ENCODE data around the gene KLHL34.

Gene KLHL34

DNA sequence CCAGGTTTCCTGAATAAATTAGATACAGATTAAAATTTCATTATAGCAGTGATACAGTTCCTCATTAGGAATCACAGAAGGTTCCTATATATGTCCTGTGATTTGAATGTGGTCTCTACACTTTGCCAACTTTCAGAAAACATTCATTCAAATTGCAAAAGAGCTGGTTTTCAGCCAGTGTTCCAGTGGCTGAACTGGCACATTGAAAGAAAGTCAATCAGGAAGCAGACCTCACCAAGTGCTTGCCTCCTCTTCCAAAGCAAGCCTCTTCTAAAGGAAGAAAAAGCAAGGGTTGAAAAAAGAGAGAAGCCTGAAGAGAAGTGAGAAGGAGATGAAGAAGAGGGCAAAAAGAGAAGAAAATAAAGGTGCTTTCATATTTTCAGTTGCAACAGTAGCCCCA is 12.7 kb downstream of the KLHL34 start:
- Histone ChIP-seq H3K27me3 (ENCODE audit: insufficient read depth, poor library complexity, severe bottlenecking) (no peaks in the 10 kb centered on the region), H3K4me1 (ENCODE audit: insufficient read depth, poor library complexity, severe bottlenecking) (no peaks in the 10 kb centered on the region), H3K9me3 (ENCODE audit: severe bottlenecking) (no peaks in the 10 kb centered on the region), H3K36me3 (ENCODE audit: low read depth) (no peaks in the 10 kb centered on the region), H3K4me3 (ENCODE audit: severe bottlenecking) (no peak overlapping the region), H3K27ac (ENCODE audit: poor library complexity, severe bottlenecking) (no peak overlapping the region)
- TF ChIP-seq CTCF (IDR thresholded peaks at IDR 0.05; ENCODE audit: poor library complexity, severe bottlenecking), result no peak
- ATAC-seq (ENCODE audit: low read depth) (no peak), DNase-seq (ENCODE audit: low spot score) (no peak)

DNA sequence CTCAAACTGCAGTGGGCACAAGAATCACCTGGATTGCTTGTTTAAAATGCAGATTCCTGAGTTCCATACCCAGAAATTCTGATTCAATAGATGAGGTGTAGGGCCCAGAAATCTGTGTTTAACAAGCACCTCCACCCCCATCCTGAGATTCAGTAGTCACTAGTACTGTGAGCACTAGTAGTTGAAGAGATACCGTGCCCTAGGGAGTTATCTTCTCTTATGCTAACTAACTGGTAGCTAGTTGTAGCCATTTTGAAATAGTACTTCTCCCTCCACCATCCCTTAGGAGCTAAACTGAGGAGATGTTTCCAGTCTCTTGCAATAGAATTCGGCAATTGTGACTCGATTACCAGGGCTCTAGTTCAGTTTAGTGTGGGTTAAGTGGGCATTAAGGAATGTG is 18.4 kb downstream of the KLHL34 start:
- no peak overlapping the region for H3K27ac ChIP-seq (ENCODE audit: poor library complexity, severe bottlenecking)
- no peaks in the 10 kb centered on the region for H3K9me3 ChIP-seq (ENCODE audit: severe bottlenecking)
- no peaks in the 10 kb centered on the region for H3K27me3 ChIP-seq (ENCODE audit: insufficient read depth, poor library complexity, severe bottlenecking)
- no peak for ATAC-seq (ENCODE audit: low read depth)
- H3K36me3 ChIP-seq (ENCODE audit: low read depth), result no peaks in the 10 kb centered on the region
- no peak for TF ChIP-seq CTCF (IDR thresholded peaks at IDR 0.05; ENCODE audit: poor library complexity, severe bottlenecking)
- H3K4me1 ChIP-seq (ENCODE audit: insufficient read depth, poor library complexity, severe bottlenecking), result no peaks in the 10 kb centered on the region
- H3K4me3 ChIP-seq (ENCODE audit: severe bottlenecking), result no peak overlapping the region
- DNase-seq (ENCODE audit: low spot score), result no peak

- H3K9me3 ChIP-seq (ENCODE audit: severe bottlenecking), result no peaks in the 10 kb centered on the region
- H3K4me1 ChIP-seq (ENCODE audit: insufficient read depth, poor library complexity, severe bottlenecking), result no peaks in the 10 kb centered on the region
- H3K27me3 ChIP-seq (ENCODE audit: insufficient read depth, poor library complexity, severe bottlenecking), result no peaks in the 10 kb centered on the region
- no peak for TF ChIP-seq CTCF (IDR thresholded peaks at IDR 0.05; ENCODE audit: poor library complexity, severe bottlenecking)
- H3K27ac ChIP-seq (ENCODE audit: poor library complexity, severe bottlenecking), result no peak overlapping the region
- ATAC-seq (ENCODE audit: low read depth), result peak; percentile 38; the same call in 1 of the 3 replicates
- no peak overlapping the region for H3K4me3 ChIP-seq (ENCODE audit: severe bottlenecking)
- no peak for DNase-seq (ENCODE audit: low spot score)
- H3K36me3 ChIP-seq (ENCODE audit: low read depth), result no peaks in the 10 kb centered on the region
These were observed 19.8 kb downstream of the KLHL34 start for GRCh38 chrX:21638311-21638710.

- no peak for TF ChIP-seq CTCF (IDR thresholded peaks at IDR 0.05; ENCODE audit: poor library complexity, severe bottlenecking)
These were observed 26.1 kb downstream of the KLHL34 start for GRCh38 chrX:21632027-21632426.

GRCh38 chrX:21623778-21624501 is 34.2 kb downstream of the KLHL34 start:
- Histone ChIP-seq H3K36me3 (ENCODE audit: low read depth) (no peaks in the 10 kb centered on the region), H3K27me3 (ENCODE audit: insufficient read depth, poor library complexity, severe bottlenecking) (no peaks in the 10 kb centered on the region), H3K4me3 (ENCODE audit: severe bottlenecking) (no peak overlapping the region), H3K27ac (ENCODE audit: poor library complexity, severe bottlenecking) (no peak overlapping the region), H3K9me3 (ENCODE audit: severe bottlenecking) (no peaks in the 10 kb centered on the region), H3K4me1 (ENCODE audit: insufficient read depth, poor library complexity, severe bottlenecking) (no peaks in the 10 kb centered on the region)
- no peak for ATAC-seq (ENCODE audit: low read depth)
- no peak for TF ChIP-seq CTCF (IDR thresholded peaks at IDR 0.05; ENCODE audit: poor library complexity, severe bottlenecking)
- DNase-seq (ENCODE audit: low spot score), result no peak

More at GRCh38 chrX:21632027-21632426, 26.1 kb downstream of the KLHL34 start:
- Histone ChIP-seq H3K27ac (ENCODE audit: poor library complexity, severe bottlenecking) (no peak overlapping the region), H3K4me1 (ENCODE audit: insufficient read depth, poor library complexity, severe bottlenecking) (no peaks in the 10 kb centered on the region), H3K9me3 (ENCODE audit: severe bottlenecking) (no peaks in the 10 kb centered on the region), H3K27me3 (ENCODE audit: insufficient read depth, poor library complexity, severe bottlenecking) (no peaks in the 10 kb centered on the region), H3K4me3 (ENCODE audit: severe bottlenecking) (no peak overlapping the region), H3K36me3 (ENCODE audit: low read depth) (no peaks in the 10 kb centered on the region)
- ATAC-seq (ENCODE audit: low read depth) (no peak), DNase-seq (ENCODE audit: low spot score) (no peak)
